Karpas-422 (cell line): ENCODE results near the gene ATF5. TPM values are rescaled to one million over a fixed set of nuclear protein-coding genes. Genes with fewer than 3 reads are reported as not detected.

Experiments used
- DNase-seq: peaks from one replicate; pipeline ENCODE4 v3.0.0-alpha.2; 2015
- H2AFZ ChIP-seq: fragments of 200-600 bp; sonication (generic); 2 replicates; pipeline ENCODE4 v1.6.1; 2014; ENCODE audit warnings: antibody characterized with exemption, low read length, mixed read lengths
- H3K27ac ChIP-seq: fragments of 200-600 bp; sonication (generic); 2 replicates; pipeline ENCODE4 v1.5.1; 2014; ENCODE audit warnings: mild to moderate bottlenecking, low read length, moderate library complexity
- H3K27me3 ChIP-seq: fragments of 200-600 bp; sonication (generic); 2 replicates; pipeline ENCODE4 v1.6.1; 2014; ENCODE audit warnings: low read length, mixed read lengths
- H3K36me3 ChIP-seq: fragments of 200-600 bp; sonication (generic); 2 replicates; pipeline ENCODE4 v1.6.1; 2014; ENCODE audit warnings: low read length, mixed read lengths; ENCODE audit not compliant: insufficient read depth
- H3K4me1 ChIP-seq: fragments of 200-600 bp; sonication (generic); 2 replicates; pipeline ENCODE4 v1.6.1; 2014; ENCODE audit warnings: mild to moderate bottlenecking, low read length, mixed read lengths
- H3K4me2 ChIP-seq: fragments of 200-600 bp; sonication (generic); 2 replicates; pipeline ENCODE4 v1.6.1; 2014; ENCODE audit warnings: low read length, low read depth, mild to moderate bottlenecking; ENCODE audit not compliant: poor library complexity, severe bottlenecking
- H3K4me3 ChIP-seq: fragments of 200-600 bp; sonication (generic); 2 replicates; pipeline ENCODE4 v1.5.1; 2014; ENCODE audit warnings: mild to moderate bottlenecking, antibody characterized with exemption, low read length, mixed read lengths
- H3K79me2 ChIP-seq: fragments of 200-600 bp; sonication (generic); 2 replicates; pipeline ENCODE4 v1.6.1; 2014; ENCODE audit warnings: mild to moderate bottlenecking, low read length, mixed read lengths
- H3K9ac ChIP-seq: fragments of 200-600 bp; sonication (generic); 2 replicates; pipeline ENCODE4 v1.6.0; 2014; ENCODE audit warnings: low read length
- H3K9me2 ChIP-seq: fragments of 200-600 bp; sonication (generic), shearing (Covaris generic); replicated peaks from 2 replicates; pipeline ENCODE4 v1.6.0; 2014; ENCODE audit warnings: mild to moderate bottlenecking, low read length, moderate library complexity; ENCODE audit not compliant: insufficient read depth
- H3K9me3 ChIP-seq: fragments of 300-700, 200-600 bp; sonication (generic); 2 replicates; pipeline ENCODE4 v1.6.1; 2014; ENCODE audit warnings: low read length, mixed read lengths
- H4K20me1 ChIP-seq: fragments of 200-600 bp; sonication (generic); 2 replicates; pipeline ENCODE4 v1.6.1; 2014; ENCODE audit warnings: mild to moderate bottlenecking, antibody characterized with exemption, low read length, low read depth; ENCODE audit not compliant: insufficient read depth
- total RNA-seq: library from RNA; depleted of rRNA; stranded (reverse); fragments of >200 nt; shearing (Covaris generic); gene quantifications from 2 replicates; pipeline ENCODE4 v1.2.3, GENCODE V29; 2014; ENCODE audit warnings: low replicate concordance; rRNA removed

The ATF5 gene
- total RNA-seq, 1 experiment from 2014 or later = 537 TPM

DNA sequence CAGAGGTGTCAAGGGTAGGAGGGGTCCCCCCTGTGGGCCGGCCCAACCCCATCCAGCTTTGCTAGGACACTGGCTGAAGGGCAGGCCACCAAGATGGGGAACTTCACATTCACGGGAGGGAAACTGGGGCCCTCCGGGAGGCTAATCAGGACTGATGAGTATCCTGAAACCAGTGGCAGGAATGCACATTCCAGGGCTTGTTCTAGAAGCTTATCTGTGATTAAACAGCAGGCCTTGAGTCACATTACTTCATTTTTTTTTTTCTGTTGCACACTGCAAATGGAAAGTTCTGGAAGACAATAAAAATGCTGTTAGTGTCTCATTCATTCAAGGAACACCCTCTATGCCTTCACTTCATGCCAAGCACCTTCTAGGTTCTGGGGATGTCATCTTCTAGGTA lies 47.5 kb downstream of the ATF5 start:
- Histone ChIP-seq H3K36me3 (no peaks in the 10 kb centered on the region), H3K9me3 (no peaks in the 10 kb centered on the region), H3K9me2 (no peaks in the 10 kb centered on the region), H4K20me1 (no peaks in the 10 kb centered on the region; the same call in 1 of the 2 replicates), H3K4me2 (no peak overlapping the region), H3K9ac (no peak overlapping the region), H3K27me3 (no peaks in the 10 kb centered on the region), H3K27ac (no peak overlapping the region), H3K4me3 (no peak overlapping the region), H3K4me1 (no peaks in the 10 kb centered on the region), H2AFZ (no peak overlapping the region), H3K79me2 (no peaks in the 10 kb centered on the region)
- DNase-seq = no peak

GRCh38 chr19:49977076-49977475 lies 48.1 kb downstream of the ATF5 start:
- H2AFZ ChIP-seq = no peak overlapping the region
- no peak for DNase-seq
- H3K4me1 ChIP-seq = no peaks in the 10 kb centered on the region
- no peak overlapping the region for H3K4me3 ChIP-seq
- H3K9me3 ChIP-seq = no peaks in the 10 kb centered on the region
- H3K4me2 ChIP-seq = no peak overlapping the region
- no peaks in the 10 kb centered on the region for H3K9me2 ChIP-seq
- H3K27me3 ChIP-seq = no peaks in the 10 kb centered on the region
- H3K27ac ChIP-seq = no peak overlapping the region
- H3K79me2 ChIP-seq = no peaks in the 10 kb centered on the region
- H4K20me1 ChIP-seq = no peaks in the 10 kb centered on the region; the same call in 1 of the 2 replicates
- H3K36me3 ChIP-seq = no peaks in the 10 kb centered on the region
- H3K9ac ChIP-seq = no peak overlapping the region

DNA sequence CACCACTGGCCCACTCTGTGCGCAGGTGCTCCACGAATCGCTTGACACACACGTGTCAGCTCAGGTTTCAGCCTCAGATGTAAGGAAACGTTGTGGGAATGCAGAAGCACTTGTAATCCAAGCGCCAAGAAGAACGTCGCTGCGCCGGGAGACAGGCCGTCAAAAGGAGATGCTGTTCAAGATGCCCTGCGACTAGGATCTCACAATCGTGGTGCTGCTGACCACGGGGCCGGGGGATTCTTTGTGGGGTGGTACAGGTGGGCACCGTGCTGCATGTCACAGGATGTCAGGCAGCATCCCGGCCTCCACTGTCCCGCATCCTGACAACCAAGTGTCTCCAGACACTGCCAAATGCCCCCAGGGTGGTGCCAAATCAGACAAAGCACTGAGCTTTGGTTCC lies 48.9 kb downstream of the ATF5 start:
- DNase-seq = no peak
- Histone ChIP-seq H3K4me1 (no peaks in the 10 kb centered on the region), H3K79me2 (no peaks in the 10 kb centered on the region), H3K27me3 (no peaks in the 10 kb centered on the region), H3K4me3 (no peak overlapping the region), H3K36me3 (no peaks in the 10 kb centered on the region), H3K9ac (no peak overlapping the region), H2AFZ (no peak overlapping the region), H3K9me3 (no peaks in the 10 kb centered on the region), H3K9me2 (no peaks in the 10 kb centered on the region), H3K27ac (no peak overlapping the region), H4K20me1 (no peaks in the 10 kb centered on the region; the same call in 1 of the 2 replicates), H3K4me2 (no peak overlapping the region)

DNA sequence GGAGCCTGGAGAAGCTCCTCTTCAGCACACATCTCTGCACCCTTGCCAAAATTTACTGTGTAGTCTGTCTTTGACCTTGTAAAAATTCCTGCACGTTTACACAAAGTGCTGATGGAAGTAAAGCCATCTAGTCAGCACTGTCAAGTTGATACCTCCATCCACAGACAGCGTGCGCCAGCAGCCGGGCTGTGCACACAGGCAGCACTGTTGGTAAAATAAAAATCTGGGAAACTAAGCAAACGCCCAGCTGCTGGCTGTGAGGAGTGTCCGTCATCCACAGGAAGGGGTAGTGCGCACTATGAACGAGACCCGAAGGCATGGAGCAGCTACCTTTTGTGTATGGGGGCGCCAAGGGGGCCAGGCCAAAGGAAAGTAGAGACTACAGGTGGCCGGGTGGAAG lies 49.3 kb downstream of the ATF5 start:
- Histone ChIP-seq H4K20me1 (peaks cover 3% of the 10 kb centered on the region; the same call in 1 of the 2 replicates), H3K9me3 (no peaks in the 10 kb centered on the region), H3K4me2 (no peak overlapping the region), H3K4me3 (no peak overlapping the region), H3K36me3 (no peaks in the 10 kb centered on the region), H3K4me1 (no peaks in the 10 kb centered on the region), H3K27ac (no peak overlapping the region), H3K9me2 (no peaks in the 10 kb centered on the region), H2AFZ (no peak overlapping the region), H3K9ac (no peak overlapping the region), H3K79me2 (no peaks in the 10 kb centered on the region), H3K27me3 (no peaks in the 10 kb centered on the region)
- DNase-seq = no peak

DNA sequence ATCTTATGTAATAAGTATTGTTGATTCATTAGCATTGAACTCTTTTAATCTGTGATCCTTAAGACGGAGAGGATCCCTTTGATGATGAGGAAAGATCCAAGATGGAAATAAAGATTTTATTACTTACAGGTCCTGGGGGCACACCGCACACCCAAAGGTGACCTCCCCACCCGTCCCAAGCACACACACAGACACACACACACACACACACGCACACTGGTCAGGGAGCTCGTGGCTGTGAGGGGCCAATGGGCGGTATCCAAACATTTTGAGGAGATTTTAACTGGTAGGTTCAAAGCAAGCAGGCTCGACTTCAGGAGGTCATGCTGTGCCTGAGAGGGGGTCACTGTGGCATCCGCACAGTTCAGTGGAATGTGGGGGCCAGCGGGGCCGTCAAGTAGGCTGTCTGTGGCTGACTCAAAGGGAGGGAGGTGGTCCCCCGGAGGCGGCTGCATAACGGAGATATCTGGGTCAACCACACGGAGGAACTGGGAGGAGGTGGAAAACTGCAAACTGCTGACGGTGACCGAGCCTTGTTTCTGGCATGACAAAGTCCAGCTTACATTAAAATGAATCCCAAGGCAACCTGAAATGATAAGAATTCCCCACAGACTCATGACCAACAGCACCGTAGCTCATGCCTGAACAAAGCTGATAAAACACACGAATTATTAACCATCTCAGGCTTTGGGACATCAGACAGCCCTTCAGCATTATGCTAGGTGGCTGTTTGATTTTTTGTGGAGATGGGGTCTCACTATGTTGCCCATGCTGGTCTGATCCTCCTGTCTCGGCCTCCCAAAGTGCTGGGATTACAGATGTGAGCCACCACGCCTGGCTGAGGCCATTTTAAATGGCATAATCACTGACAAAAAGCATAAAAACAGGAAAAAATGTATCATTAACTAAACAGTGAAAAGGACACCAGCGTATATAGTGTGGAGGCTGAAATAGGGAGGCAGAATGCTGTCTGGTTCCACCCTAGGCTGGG lies 52.9 kb downstream of the ATF5 start:
- H4K20me1 ChIP-seq = peaks cover 22% of the 10 kb centered on the region
- no peaks in the 10 kb centered on the region for H3K36me3 ChIP-seq
- no peaks in the 10 kb centered on the region for H3K27me3 ChIP-seq
- H2AFZ ChIP-seq = no peak overlapping the region
- H3K9me3 ChIP-seq = no peaks in the 10 kb centered on the region
- no peaks in the 10 kb centered on the region for H3K9me2 ChIP-seq
- no peak overlapping the region for H3K4me2 ChIP-seq
- H3K4me3 ChIP-seq = no peak overlapping the region
- no peaks in the 10 kb centered on the region for H3K79me2 ChIP-seq
- DNase-seq = no peak
- no peak overlapping the region for H3K27ac ChIP-seq
- H3K9ac ChIP-seq = no peak overlapping the region
- no peaks in the 10 kb centered on the region for H3K4me1 ChIP-seq

Other genes with a start within 250 kb of the ATF5 start
- gene ADM5, start 239.6 kb upstream of the ATF5 start, total RNA-seq = 4.0 and 12.0 TPM in 2 replicates
- 0.26 and 1.3 TPM in 2 replicates for gene CPT1C, start 238.1 kb upstream of the ATF5 start, total RNA-seq
- gene TSKS, start 165.9 kb upstream of the ATF5 start, total RNA-seq = 5.7 and 17.9 TPM in 2 replicates
- 32.4 and 54.7 TPM in 2 replicates for gene AP2A1, start 162.2 kb upstream of the ATF5 start, total RNA-seq
- gene FUZ, start 115.9 kb upstream of the ATF5 start, total RNA-seq = 15.8 and 38.3 TPM in 2 replicates
- gene MED25, start 110.9 kb upstream of the ATF5 start, total RNA-seq = 37.8 and 40.5 TPM in 2 replicates
- gene PTOV1, start 78.0 kb upstream of the ATF5 start, total RNA-seq = 67.8 and 114 TPM in 2 replicates
- gene PNKP, start 61.6 kb upstream of the ATF5 start, total RNA-seq = 49.4 and 101 TPM in 2 replicates
- gene AKT1S1, start 51.9 kb upstream of the ATF5 start, total RNA-seq = 8.2 and 8.9 TPM in 2 replicates
- gene TBC1D17, start 51.5 kb upstream of the ATF5 start, total RNA-seq = 13.6 and 17.8 TPM in 2 replicates
- gene IL4I1, start 32.3 kb upstream of the ATF5 start, total RNA-seq = not detected in 2 replicates
- gene NUP62, start 299 bp downstream of the ATF5 start, total RNA-seq = 35.0 and 37.9 TPM in 2 replicates
- gene SIGLEC11, start 32.0 kb downstream of the ATF5 start, total RNA-seq = 0.87 TPM in 1 of 2 replicates, not detected in the other
- 56.9 and 75.9 TPM in 2 replicates for gene VRK3, start 96.2 kb downstream of the ATF5 start, total RNA-seq
- 22.3 and 24.1 TPM in 2 replicates for gene ZNF473, start 96.8 kb downstream of the ATF5 start, total RNA-seq
- gene IZUMO2, start 234.1 kb downstream of the ATF5 start, total RNA-seq = not detected in 2 replicates